HepG2 (cell line): ENCODE measurements around the gene HECTD4. TPM values are rescaled to one million over a fixed set of nuclear protein-coding genes. Genes with fewer than 3 reads are reported as not detected.
"Not testable (repeated sequence)": the region's sequence is repeated elsewhere in the genome, so short reads cannot be mapped to it uniquely, and the experiment has no call there.

ENCODE experiments used
- ARID5B ChIP-seq: IDR thresholded peaks from 2 replicates; pipeline ENCODE4 v1.4.0; 2020; ENCODE audit warnings: mild to moderate bottlenecking, missing genetic modification reagents
- FOSL2 ChIP-seq: sonication (generic); formaldehyde crosslinking; IDR thresholded peaks from 2 replicates; pipeline ENCODE4 v1.4.0; 2020; ENCODE audit warnings: missing genetic modification reagents
- FOXO1 ChIP-seq: sonication (generic); formaldehyde crosslinking; IDR thresholded peaks from 2 replicates; pipeline ENCODE4 v1.4.0; 2020; ENCODE audit warnings: missing genetic modification reagents
- FOXP1 ChIP-seq, 2 experiments: fragments of 450-650 bp in 1 of 2; IDR thresholded peaks; 2 replicates each; pipeline ENCODE4 v1.6.1; 2017 to 2018; ENCODE audit warnings: antibody characterized with exemption in 1 of 2
- HMG20A ChIP-seq: IDR thresholded peaks from 2 replicates; pipeline ENCODE4 v1.6.1; 2016; ENCODE audit warnings: borderline replicate concordance
- IRF2 ChIP-seq: IDR thresholded peaks from 2 replicates; pipeline ENCODE4 v1.6.1; 2018; ENCODE audit warnings: missing genetic modification reagents, missing compliant biosample characterization
- SALL1 ChIP-seq: sonication (generic); formaldehyde crosslinking; IDR thresholded peaks from 2 replicates; pipeline ENCODE4 v1.8.0; 2022; ENCODE audit warnings: mild to moderate bottlenecking, missing genetic modification reagents
- SOX13 ChIP-seq, 3 experiments: fragments of 450-650 bp in 1 of 3; sonication (generic) in 1 of 3; formaldehyde crosslinking in 1 of 3; IDR thresholded peaks in 2 of 3; conservative IDR thresholded peaks in 1 of 3; 2 replicates each; pipeline versions ENCODE4 v1.5.0 to v1.6.1; 2016 to 2020; ENCODE audit warnings: antibody characterized with exemption in 1 of 3, mild to moderate bottlenecking in 1 of 3, missing compliant biosample characterization in 1 of 3, missing genetic modification reagents in 1 of 3, moderate library complexity in 1 of 3
- SOX6 ChIP-seq, 2 experiments: fragments of 450-650 bp in 1 of 2; sonication (generic) in 1 of 2; formaldehyde crosslinking in 1 of 2; IDR thresholded peaks; 2 replicates each; pipeline versions ENCODE4 v1.4.0 to v1.6.1; 2017 to 2020; ENCODE audit warnings: antibody characterized with exemption in 1 of 2, mild to moderate bottlenecking in 1 of 2, missing genetic modification reagents in 1 of 2
- ZMYM2 ChIP-seq: sonication (generic); formaldehyde crosslinking; IDR thresholded peaks from 2 replicates; pipeline ENCODE4 v1.8.0; 2022; ENCODE audit warnings: mild to moderate bottlenecking, missing genetic modification reagents
- ZNF770 ChIP-seq: sonication (generic); formaldehyde crosslinking; IDR thresholded peaks from 2 replicates; pipeline ENCODE4 v1.5.0; 2020; ENCODE audit warnings: mild to moderate bottlenecking, missing genetic modification reagents
- polyA plus RNA-seq, 8 experiments: library from polyadenylated mRNA; depleted of rRNA in 3 of 8; stranded (reverse) in 7 of 8; unstranded in 1 of 8; fragments of >200 nt; fragmentation: Illumina TruSeq in 4 of 8; extraction: Trizol in 4 of 8; gene quantifications; 2 replicates each; pipeline versions ENCODE4 v1.2.1 to v1.2.3, GENCODE V29; 2011 to 2016; ENCODE audit warnings: low read depth in 4 of 8, missing spikeins in 1 of 8, mixed read lengths in 1 of 8; ENCODE audit not compliant: insufficient read depth in 1 of 8
- total RNA-seq, 5 experiments: library from RNA; depleted of rRNA; stranded (reverse); fragments of >200 nt; fragmentation: Illumina TruSeq; extraction: Trizol; gene quantifications; 2 replicates each; pipeline ENCODE4 v1.2.3, GENCODE V29; 2016; ENCODE audit warnings: low read depth in 1 of 5
- TF ChIP-seq, protein P1 (sequence below): sonication (generic); formaldehyde crosslinking; IDR thresholded peaks from 2 replicates; pipeline ENCODE4 v1.8.0; 2022; ENCODE audit warnings: missing genetic modification reagents, mild to moderate bottlenecking, borderline replicate concordance
- TF ChIP-seq, protein P2 (sequence below): sonication (generic); formaldehyde crosslinking; IDR thresholded peaks from 2 replicates; pipeline ENCODE4 v1.4.0; 2020; ENCODE audit warnings: missing genetic modification reagents

HECTD4 gene
- total and polyA plus RNA-seq, 2 of the 13 experiments (the other 11 are each of a cell fraction or from before 2014, with no cell fraction given), result 9.0 to 11.4 TPM

- TF ChIP-seq, protein P1, sequence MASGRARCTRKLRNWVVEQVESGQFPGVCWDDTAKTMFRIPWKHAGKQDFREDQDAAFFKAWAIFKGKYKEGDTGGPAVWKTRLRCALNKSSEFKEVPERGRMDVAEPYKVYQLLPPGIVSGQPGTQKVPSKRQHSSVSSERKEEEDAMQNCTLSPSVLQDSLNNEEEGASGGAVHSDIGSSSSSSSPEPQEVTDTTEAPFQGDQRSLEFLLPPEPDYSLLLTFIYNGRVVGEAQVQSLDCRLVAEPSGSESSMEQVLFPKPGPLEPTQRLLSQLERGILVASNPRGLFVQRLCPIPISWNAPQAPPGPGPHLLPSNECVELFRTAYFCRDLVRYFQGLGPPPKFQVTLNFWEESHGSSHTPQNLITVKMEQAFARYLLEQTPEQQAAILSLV (CRISPR knock-in tag), result 0 out of 2 replicates have a peak, but pooled peaks have one; percentile 33
- TF ChIP-seq, protein P2, sequence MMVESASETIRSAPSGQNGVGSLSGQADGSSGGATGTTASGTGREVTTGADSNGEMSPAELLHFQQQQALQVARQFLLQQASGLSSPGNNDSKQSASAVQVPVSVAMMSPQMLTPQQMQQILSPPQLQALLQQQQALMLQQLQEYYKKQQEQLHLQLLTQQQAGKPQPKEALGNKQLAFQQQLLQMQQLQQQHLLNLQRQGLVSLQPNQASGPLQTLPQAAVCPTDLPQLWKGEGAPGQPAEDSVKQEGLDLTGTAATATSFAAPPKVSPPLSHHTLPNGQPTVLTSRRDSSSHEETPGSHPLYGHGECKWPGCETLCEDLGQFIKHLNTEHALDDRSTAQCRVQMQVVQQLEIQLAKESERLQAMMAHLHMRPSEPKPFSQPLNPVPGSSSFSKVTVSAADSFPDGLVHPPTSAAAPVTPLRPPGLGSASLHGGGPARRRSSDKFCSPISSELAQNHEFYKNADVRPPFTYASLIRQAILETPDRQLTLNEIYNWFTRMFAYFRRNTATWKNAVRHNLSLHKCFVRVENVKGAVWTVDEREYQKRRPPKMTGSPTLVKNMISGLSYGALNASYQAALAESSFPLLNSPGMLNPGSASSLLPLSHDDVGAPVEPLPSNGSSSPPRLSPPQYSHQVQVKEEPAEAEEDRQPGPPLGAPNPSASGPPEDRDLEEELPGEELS (CRISPR knock-in tag), result peak; percentile 60
- TF ChIP-seq SALL1 (CRISPR knock-in tag) (0 out of 2 replicates have a peak, but pooled peaks have one; percentile 13), SOX13 (CRISPR knock-in tag; conservative IDR thresholded peaks at IDR 0.05 in 1 of 2, IDR thresholded peaks at IDR 0.05 in 1 of 2) (0 out of 4 replicates have a peak, but pooled peaks of 1 of the 2 experiments have one; percentile 15), ZMYM2 (CRISPR knock-in tag) (peak; percentile 65; the same call in 1 of the 2 replicates), ARID5B (peak; percentile 43; the same call in 1 of the 2 replicates), HMG20A (CRISPR knock-in tag) (peak; percentile 27; the same call in 1 of the 2 replicates), FOXO1 (CRISPR knock-in tag) (peak; percentile 41; the same call in 1 of the 2 replicates), SOX6 (CRISPR knock-in tag; IDR thresholded peaks at IDR 0.05) (0 out of 2 replicates have a peak, but pooled peaks have one; percentile 31), ZNF770 (peak; percentile 98), FOSL2 (peak; percentile 58; the same call in 1 of the 2 replicates), FOXP1 (CRISPR knock-in tag; IDR thresholded peaks at IDR 0.05) (peak; percentile 36; the same call in 1 of the 2 replicates), IRF2 (CRISPR knock-in tag) (0 out of 2 replicates have a peak, but pooled peaks have one; percentile 26)
- not testable (repeated sequence) for TF ChIP-seq SOX13, SOX6, FOXP1 (IDR thresholded peaks at IDR 0.05)
Measured at GRCh38 chr12:112220628-112221027, 161.6 kb downstream of the HECTD4 start (continued).
